WERI-Rb-1 (cell line): ENCODE data around the gene KRR1.

Experiments
- DNase-seq: peaks from one replicate; pipeline ENCODE4 v3.0.0-alpha.2; 2020
- H3K27ac ChIP-seq: fragments of 250-450 bp; sonication (Bioruptor Pico); 2 replicates; pipeline ENCODE4 v1.5.1; 2020; ENCODE audit warnings: mild to moderate bottlenecking, moderate library complexity
- H3K27me3 ChIP-seq: fragments of 250-450 bp; sonication (Bioruptor Pico); 2 replicates; pipeline ENCODE4 v1.5.1; 2021; ENCODE audit warnings: mild to moderate bottlenecking, low read depth, moderate library complexity; ENCODE audit not compliant: insufficient read depth, severe bottlenecking
- H3K36me3 ChIP-seq: fragments of 250-450 bp; sonication (Bioruptor Pico); 2 replicates; pipeline ENCODE4 v1.5.1; 2020; ENCODE audit warnings: mild to moderate bottlenecking, moderate library complexity
- H3K4me3 ChIP-seq: 2 replicates; pipeline ENCODE4 v1.5.1; 2011; ENCODE audit warnings: low read depth, mild to moderate bottlenecking, control low read depth, low read length
- H3K9me3 ChIP-seq: fragments of 250-450 bp; sonication (Bioruptor Pico); 2 replicates; pipeline ENCODE4 v1.5.1; 2021; ENCODE audit warnings: mild to moderate bottlenecking, moderate library complexity; ENCODE audit not compliant: severe bottlenecking
- TF ChIP-seq, protein P1 (sequence below): IDR thresholded peaks from 2 replicates; pipeline ENCODE4 v1.5.1; 2011; ENCODE audit warnings: low read depth, mild to moderate bottlenecking, control low read depth, inconsistent platforms, low read length

Gene KRR1

DNA sequence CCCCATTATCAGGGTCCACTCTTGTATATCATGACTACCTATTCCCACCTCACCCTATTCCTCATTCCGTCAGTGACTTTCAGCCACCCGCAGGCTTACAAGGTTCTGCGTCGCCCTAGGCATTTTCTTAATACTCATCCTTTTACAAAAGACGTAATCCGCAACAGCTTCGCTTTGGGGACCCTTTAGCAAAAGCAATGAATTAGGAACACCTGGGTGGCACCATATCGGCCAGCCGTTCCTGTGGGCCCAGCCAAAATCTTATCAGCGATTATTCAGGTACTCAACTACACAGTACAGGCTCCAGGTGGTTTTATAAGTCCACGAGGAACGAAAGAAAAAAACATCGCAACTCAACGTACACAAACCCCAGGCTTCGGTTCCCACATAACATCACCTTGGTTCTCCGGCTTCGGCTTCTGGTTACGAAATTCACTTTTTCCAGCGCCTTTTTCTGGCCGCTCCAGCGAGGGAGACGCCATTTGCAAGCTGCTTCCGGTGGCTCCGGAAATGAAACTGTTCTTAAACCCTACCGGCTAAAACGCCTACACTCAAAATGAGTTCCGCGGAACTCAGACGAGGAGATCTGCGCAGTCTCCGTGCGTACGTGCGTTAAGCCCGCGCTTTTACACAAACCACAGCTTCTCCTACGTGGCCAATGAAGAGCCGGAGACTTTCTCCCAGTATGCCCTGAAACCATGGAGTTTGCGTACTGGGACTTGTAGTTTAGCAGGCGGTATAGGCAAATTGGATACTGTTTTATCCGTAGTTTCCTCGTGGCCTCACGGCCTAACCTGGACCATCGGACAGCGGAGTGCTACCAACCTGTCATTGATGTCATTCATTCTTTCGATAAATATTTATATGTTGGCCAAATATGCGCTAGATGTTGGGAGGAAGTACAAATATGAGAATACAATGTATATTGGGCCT, at the start of gene KRR1:
KRR1 (minus strand) TSS at position 494 of the 933 bp plus-strand sequence; CDS start at position 482, 12 bp downstream.
- Histone ChIP-seq H3K36me3 (peaks cover 8% of the 10 kb centered on the region), H3K27ac (peak within 1 kb of the TSS; percentile 74), H3K4me3 (peak within 1 kb of the TSS; percentile 92), H3K9me3 (no peaks in the 10 kb centered on the region), H3K27me3 (no peaks in the 10 kb centered on the region)
- peak; percentile 94 for DNase-seq
- TF ChIP-seq, protein P1, sequence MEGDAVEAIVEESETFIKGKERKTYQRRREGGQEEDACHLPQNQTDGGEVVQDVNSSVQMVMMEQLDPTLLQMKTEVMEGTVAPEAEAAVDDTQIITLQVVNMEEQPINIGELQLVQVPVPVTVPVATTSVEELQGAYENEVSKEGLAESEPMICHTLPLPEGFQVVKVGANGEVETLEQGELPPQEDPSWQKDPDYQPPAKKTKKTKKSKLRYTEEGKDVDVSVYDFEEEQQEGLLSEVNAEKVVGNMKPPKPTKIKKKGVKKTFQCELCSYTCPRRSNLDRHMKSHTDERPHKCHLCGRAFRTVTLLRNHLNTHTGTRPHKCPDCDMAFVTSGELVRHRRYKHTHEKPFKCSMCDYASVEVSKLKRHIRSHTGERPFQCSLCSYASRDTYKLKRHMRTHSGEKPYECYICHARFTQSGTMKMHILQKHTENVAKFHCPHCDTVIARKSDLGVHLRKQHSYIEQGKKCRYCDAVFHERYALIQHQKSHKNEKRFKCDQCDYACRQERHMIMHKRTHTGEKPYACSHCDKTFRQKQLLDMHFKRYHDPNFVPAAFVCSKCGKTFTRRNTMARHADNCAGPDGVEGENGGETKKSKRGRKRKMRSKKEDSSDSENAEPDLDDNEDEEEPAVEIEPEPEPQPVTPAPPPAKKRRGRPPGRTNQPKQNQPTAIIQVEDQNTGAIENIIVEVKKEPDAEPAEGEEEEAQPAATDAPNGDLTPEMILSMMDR: no peak

DNA sequence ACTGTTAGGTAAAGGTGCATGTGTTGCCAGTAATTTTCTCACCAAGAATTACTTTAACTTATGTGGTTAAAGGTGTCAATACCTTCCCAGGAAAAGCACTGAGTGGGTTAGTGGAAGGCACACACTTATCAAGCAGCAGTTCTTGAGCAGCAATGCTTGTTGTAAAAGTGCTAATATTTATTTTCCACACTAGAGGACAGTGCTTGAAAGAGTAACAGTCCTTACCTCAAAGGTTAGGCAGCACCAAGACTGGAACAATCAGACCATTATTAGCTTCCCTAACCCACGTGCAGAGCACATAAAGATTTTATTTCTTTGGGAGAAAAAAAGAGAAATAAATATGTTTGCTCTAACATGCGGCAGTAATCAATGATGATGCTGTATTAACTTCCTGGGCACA, 48.8 kb upstream of the KRR1 start:
- no peaks in the 10 kb centered on the region for H3K36me3 ChIP-seq
- H3K4me3 ChIP-seq: no peak overlapping the region
- H3K27me3 ChIP-seq: no peaks in the 10 kb centered on the region
- TF ChIP-seq, protein P1: peak; percentile 60
- DNase-seq: no peak
- no peak overlapping the region for H3K27ac ChIP-seq
- H3K9me3 ChIP-seq: peaks cover 4% of the 10 kb centered on the region

DNA sequence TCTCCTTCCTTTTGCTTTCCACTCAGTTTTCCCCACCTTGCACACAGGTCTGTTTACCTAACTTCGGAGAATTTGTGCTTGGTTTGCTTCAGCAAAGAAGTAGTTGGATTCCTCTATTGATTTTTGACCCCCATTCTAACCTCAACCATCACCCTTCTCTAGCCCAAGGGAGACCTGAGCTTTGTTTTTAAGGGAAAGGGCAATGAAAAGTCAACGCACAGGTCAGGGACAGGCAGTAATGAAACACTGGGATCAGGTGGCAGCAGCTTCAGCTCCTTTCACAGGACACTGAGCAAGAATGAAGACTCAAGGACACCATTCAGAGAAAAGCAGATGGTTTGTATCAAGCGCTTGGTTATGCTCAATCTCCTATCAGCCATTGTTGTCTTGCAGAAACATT, 46.9 kb upstream of the KRR1 start:
- TF ChIP-seq, protein P1: no peak
- Histone ChIP-seq H3K27me3 (no peaks in the 10 kb centered on the region), H3K36me3 (no peaks in the 10 kb centered on the region), H3K27ac (no peak overlapping the region), H3K9me3 (no peaks in the 10 kb centered on the region), H3K4me3 (no peak overlapping the region)
- no peak for DNase-seq

DNA sequence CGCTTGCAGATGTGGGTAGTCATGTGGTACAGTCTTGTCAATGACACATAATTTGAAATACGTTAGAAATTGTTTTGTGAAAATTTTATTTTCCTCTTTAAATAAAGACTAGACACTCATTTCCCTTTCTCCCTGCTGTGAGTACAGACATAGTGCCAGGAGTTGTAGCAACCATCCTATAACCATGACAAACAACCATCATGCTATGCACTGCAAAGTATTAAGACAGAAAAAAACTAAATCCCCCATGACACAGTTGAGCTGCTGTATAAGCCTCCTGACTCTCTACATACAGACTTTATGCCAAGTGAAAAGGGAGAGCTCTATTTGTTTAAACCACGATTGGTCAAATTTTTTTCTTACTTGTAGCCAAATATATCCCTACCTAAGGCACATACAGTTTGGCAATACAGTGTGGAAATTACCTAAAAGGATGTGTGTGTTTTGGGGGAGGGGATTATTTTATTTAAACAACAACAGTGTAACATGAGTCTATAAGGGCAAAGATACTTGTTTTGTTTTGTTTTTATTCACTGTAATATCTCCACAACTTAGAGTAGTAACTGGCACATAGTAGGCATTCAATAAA, 45.0 kb upstream of the KRR1 start:
- no peak overlapping the region for H3K27ac ChIP-seq
- no peak overlapping the region for H3K4me3 ChIP-seq
- no peaks in the 10 kb centered on the region for H3K36me3 ChIP-seq
- H3K27me3 ChIP-seq: no peaks in the 10 kb centered on the region
- DNase-seq: no peak
- TF ChIP-seq, protein P1: no peak
- H3K9me3 ChIP-seq: no peaks in the 10 kb centered on the region

DNA sequence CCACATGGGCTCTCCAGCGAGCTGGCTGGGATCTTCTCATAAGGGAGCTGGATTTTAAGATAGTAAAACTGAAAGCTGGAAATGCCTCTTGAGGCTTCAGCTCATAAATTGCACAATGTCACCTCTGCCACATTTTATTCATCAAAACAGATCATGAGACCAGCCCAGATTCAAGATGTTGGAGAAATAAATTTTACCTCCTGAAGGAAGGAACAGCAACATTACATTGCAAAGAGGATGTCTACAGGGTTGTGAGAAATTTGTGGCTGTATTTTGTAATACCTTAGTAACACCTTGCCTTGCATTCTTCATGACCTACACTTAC, 43.1 kb upstream of the KRR1 start:
- TF ChIP-seq, protein P1: no peak

More for the DNA sequence above, 43.1 kb upstream of the KRR1 start:
- Histone ChIP-seq H3K4me3 (no peak overlapping the region), H3K27ac (no peak overlapping the region), H3K36me3 (no peaks in the 10 kb centered on the region), H3K27me3 (no peaks in the 10 kb centered on the region), H3K9me3 (no peaks in the 10 kb centered on the region)
- no peak for DNase-seq
